GM12891 (cell line): Measurements from ENCODE around the gene STMN3.

ENCODE experiments used
- PAX5 ChIP-seq: IDR thresholded peaks from 2 replicates; pipeline ENCODE4 v1.6.1; 2011; ENCODE audit warnings: low read length, moderate library complexity, mild to moderate bottlenecking; ENCODE audit not compliant: insufficient read depth, severe bottlenecking
- POLR2A ChIP-seq: IDR thresholded peaks from 2 replicates; pipeline ENCODE4 v1.6.1; 2011; ENCODE audit warnings: low read depth, low read length, control low read depth
- POLR2AphosphoS5 ChIP-seq: IDR thresholded peaks from 2 replicates; pipeline ENCODE4 v1.6.1; 2011; ENCODE audit warnings: low read depth, low read length, control low read depth
- SPI1 ChIP-seq: IDR thresholded peaks from 2 replicates; pipeline ENCODE4 v1.6.1; 2011; ENCODE audit warnings: low read depth, low read length, control low read depth
- TAF1 ChIP-seq: IDR thresholded peaks from 2 replicates; pipeline ENCODE4 v1.6.1; 2011; ENCODE audit warnings: low read depth, low read length, control low read depth

GRCh38 chr20:63685269-63686026 lies 32.2 kb upstream of the STMN3 start:
- TF ChIP-seq POLR2A: no peak
- TF ChIP-seq POLR2AphosphoS5: no peak
- no peak for TF ChIP-seq PAX5
- no peak for TF ChIP-seq TAF1
- no peak for TF ChIP-seq SPI1
